ENCODE results near the gene SNTG2. TPM values are rescaled to one million over a fixed set of nuclear protein-coding genes. Genes with fewer than 3 reads are reported as not detected.

SNTG2 gene
- total and polyA plus RNA-seq, 2 of the 13 experiments (the other 11 are each of a cell fraction or from before 2014, with no cell fraction given): not detected

DNA sequence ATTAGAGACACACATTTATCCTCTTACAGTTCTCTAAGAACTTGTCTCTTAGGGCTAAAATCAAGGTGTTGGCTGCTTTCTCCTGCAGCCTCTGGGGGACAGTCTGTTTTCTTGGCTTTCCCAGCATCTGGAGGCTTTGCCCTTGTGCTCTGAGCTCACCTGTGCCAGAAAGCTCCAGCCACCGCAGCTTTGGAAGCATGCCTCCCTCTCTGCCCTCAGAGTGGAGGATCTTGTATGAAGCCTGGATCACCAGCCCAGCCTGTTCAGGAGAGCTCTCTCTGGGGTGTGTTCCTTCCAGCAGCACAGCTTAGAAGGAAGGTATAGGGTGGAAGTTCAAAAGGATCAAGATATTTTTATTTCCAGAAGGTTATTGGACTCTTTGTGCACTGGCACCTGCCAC lies 409.5 kb downstream of the SNTG2 start:
- H3K4me3 ChIP-seq (replicated peaks in 1 of 3; ENCODE audit: insufficient read depth in 1 of 3, low read depth in 2 of 3, low read length in 3 of 3): no peak overlapping the region
- H3K79me2 ChIP-seq (ENCODE audit: insufficient read depth, low read length): no peaks in the 10 kb centered on the region
- no peaks in the 10 kb centered on the region for H3K9me3 ChIP-seq (ENCODE audit: low read length)
- DNase-seq (ENCODE audit: low spot score) (no peak), FAIRE-seq (no peak), ATAC-seq (no peak)
- H3K36me3 ChIP-seq (replicated peaks in 1 of 2; ENCODE audit: control insufficient read depth in 1 of 2, insufficient read depth in 2 of 2, low read length in 2 of 2): no peaks in the 10 kb centered on the region
- no peak overlapping the region for H3K4me2 ChIP-seq (ENCODE audit: low read depth, low read length)
- H3K9ac ChIP-seq (ENCODE audit: insufficient read depth, low read depth, low read length): no peak overlapping the region
- ChIA-PET CTCF (ENCODE audit: low intra/inter-chr PET ratio, low total read pairs) (no interaction called here), POLR2A (no interaction called here)
- 0% methylated on average over 1 of the region's 1 CpG for WGBS (ENCODE audit: low lambda C conversion rate)
- no peak overlapping the region for H3K27ac ChIP-seq (ENCODE audit: extremely low read length, insufficient read depth, low read length)
- TF ChIP-seq ZNF619 (CRISPR knock-in tag; IDR thresholded peaks at IDR 0.05) (no peak), JUND (CRISPR knock-in tag; IDR thresholded peaks at IDR 0.05) (no peak), RCOR2 (CRISPR knock-in tag; IDR thresholded peaks at IDR 0.05) (no peak), ZNF766 (CRISPR knock-in tag; IDR thresholded peaks at IDR 0.05; ENCODE audit: borderline replicate concordance) (no peak), SALL2 (CRISPR knock-in tag; IDR thresholded peaks at IDR 0.05) (no peak), ZNF33A (CRISPR knock-in tag; IDR thresholded peaks at IDR 0.05; ENCODE audit: borderline replicate concordance) (no peak), ZMAT3 (CRISPR knock-in tag; conservative IDR thresholded peaks at IDR 0.05) (no peak), POLR2G (IDR thresholded peaks at IDR 0.05; ENCODE audit: low read depth, low read length) (no peak)
- intact Hi-C loops (cut with micrococcal nuclease; ENCODE audit: unreplicated experiment) (no loop called here), in situ Hi-C loops (cut with HindIII; ENCODE audit: extremely low pct_ligation_motif_present, low pct_unique_long_range_greater_than_20kb) (no loop called here)
- H2AFZ ChIP-seq (ENCODE audit: low read length): no peak overlapping the region
- no peaks in the 10 kb centered on the region for H3K27me3 ChIP-seq (ENCODE audit: control insufficient read depth in 1 of 2, insufficient read depth in 2 of 2, low read length in 2 of 2)
- BruUV-seq (replicated peaks): no TSS peak
- no peaks in the 10 kb centered on the region for H3K4me1 ChIP-seq (ENCODE audit: insufficient read depth, low read length)
- no peaks in the 10 kb centered on the region for H4K20me1 ChIP-seq (ENCODE audit: insufficient read depth, low read length)

GRCh38 chr2:1360557-1361250 lies 410.1 kb downstream of the SNTG2 start:
- H3K9me3 ChIP-seq (ENCODE audit: low read length): no peaks in the 10 kb centered on the region
- H4K20me1 ChIP-seq (ENCODE audit: insufficient read depth, low read length): no peaks in the 10 kb centered on the region
- H3K27me3 ChIP-seq (ENCODE audit: control insufficient read depth in 1 of 2, insufficient read depth in 2 of 2, low read length in 2 of 2): peaks cover 0 to 5% of the 10 kb centered on the region in 2 experiments; a peak in 1 of 5 replicates
- ChIA-PET CTCF (ENCODE audit: low intra/inter-chr PET ratio, low total read pairs) (no interaction called here), POLR2A (no interaction called here)
- DNase-seq (ENCODE audit: low spot score) (no peak), FAIRE-seq (no peak), ATAC-seq (no peak)
- no peaks in the 10 kb centered on the region for H3K79me2 ChIP-seq (ENCODE audit: insufficient read depth, low read length)
- WGBS (ENCODE audit: low lambda C conversion rate): 11% methylated on average over 6 of the region's 6 CpGs
- in situ Hi-C loops (cut with HindIII; ENCODE audit: extremely low pct_ligation_motif_present, low pct_unique_long_range_greater_than_20kb) (no loop called here), intact Hi-C loops (cut with micrococcal nuclease; ENCODE audit: unreplicated experiment) (no loop called here)
- H3K4me3 ChIP-seq (replicated peaks in 1 of 3; ENCODE audit: insufficient read depth in 1 of 3, low read depth in 2 of 3, low read length in 3 of 3): no peak overlapping the region
- no peak overlapping the region for H3K27ac ChIP-seq (ENCODE audit: extremely low read length, insufficient read depth, low read length)
- H3K4me1 ChIP-seq (ENCODE audit: insufficient read depth, low read length): no peaks in the 10 kb centered on the region
- no peak overlapping the region for H2AFZ ChIP-seq (ENCODE audit: low read length)
- H3K36me3 ChIP-seq (replicated peaks in 1 of 2; ENCODE audit: control insufficient read depth in 1 of 2, insufficient read depth in 2 of 2, low read length in 2 of 2): no peaks in the 10 kb centered on the region
- H3K9ac ChIP-seq (ENCODE audit: insufficient read depth, low read depth, low read length): no peak overlapping the region
- H3K4me2 ChIP-seq (ENCODE audit: low read depth, low read length): no peak overlapping the region
- BruUV-seq (replicated peaks): no TSS peak
- TF ChIP-seq ZNF326 (CRISPR knock-in tag; IDR thresholded peaks at IDR 0.05; ENCODE audit: borderline replicate concordance) (no peak), ATF7 (IDR thresholded peaks at IDR 0.05) (peak; percentile 39; the same call in 1 of the 2 replicates), ATF7 (CRISPR knock-in tag; IDR thresholded peaks at IDR 0.05) (no peak), NFAT5 (CRISPR knock-in tag; IDR thresholded peaks at IDR 0.05) (no peak), MIXL1 (CRISPR knock-in tag; IDR thresholded peaks at IDR 0.05) (no peak), ZBTB21 (CRISPR knock-in tag; IDR thresholded peaks at IDR 0.05) (no peak), ZBTB42 (CRISPR knock-in tag; IDR thresholded peaks at IDR 0.05) (no peak)
